KMS-11 (cell line): ENCODE results near the gene KCNF1.

Experiments
- H2AFZ ChIP-seq: fragments of 200-600 bp; sonication (generic); 2 replicates; pipeline ENCODE4 v1.6.1; 2016; ENCODE audit warnings: antibody characterized with exemption, mixed run types, low read depth
- H3K27ac ChIP-seq: fragments of 200-600 bp; sonication (generic); 2 replicates; pipeline ENCODE4 v1.6.1; 2016; ENCODE audit warnings: mild to moderate bottlenecking, mixed run types
- H3K27me3 ChIP-seq: fragments of 200-600 bp; sonication (generic); 2 replicates; pipeline ENCODE4 v1.6.1; 2017; ENCODE audit warnings: mild to moderate bottlenecking, low read depth, mixed run types, moderate library complexity; ENCODE audit not compliant: insufficient read depth
- H3K36me3 ChIP-seq: fragments of 200-600 bp; sonication (generic); 2 replicates; pipeline ENCODE4 v1.6.1; 2017; ENCODE audit warnings: mild to moderate bottlenecking, mixed run types; ENCODE audit not compliant: insufficient read depth
- H3K4me1 ChIP-seq: fragments of 200-600 bp; sonication (generic); 2 replicates; pipeline ENCODE4 v1.6.1; 2016; ENCODE audit warnings: mild to moderate bottlenecking, low read depth, mixed run types; ENCODE audit not compliant: poor library complexity, severe bottlenecking
- H3K4me2 ChIP-seq: fragments of 200-600 bp; sonication (generic); 2 replicates; pipeline ENCODE4 v1.7.0; 2016; ENCODE audit warnings: mild to moderate bottlenecking, mixed run types
- H3K4me3 ChIP-seq: fragments of 200-600 bp; sonication (generic); IDR thresholded peaks from 2 replicates; pipeline ENCODE4 v1.6.1; 2017; ENCODE audit warnings: low read depth, low read length, mixed read lengths; ENCODE audit not compliant: insufficient read depth
- H3K79me2 ChIP-seq: fragments of 200-600 bp; sonication (generic); 2 replicates; pipeline ENCODE4 v1.6.1; 2016; ENCODE audit warnings: low read depth, mixed run types; ENCODE audit not compliant: insufficient read depth
- H3K9ac ChIP-seq: fragments of 200-600 bp; sonication (generic); 2 replicates; pipeline ENCODE4 v1.6.1; 2016; ENCODE audit warnings: mild to moderate bottlenecking, mixed run types
- H4K20me1 ChIP-seq: fragments of 200-600 bp; sonication (generic); 2 replicates; pipeline ENCODE4 v1.6.1; 2016; ENCODE audit warnings: mild to moderate bottlenecking, mixed run types; ENCODE audit not compliant: insufficient read depth
- TF ChIP-seq, protein P1 (sequence below): fragments of 200-600 bp; sonication (generic); conservative IDR thresholded peaks from 2 replicates; pipeline ENCODE4 v1.6.1; 2017; ENCODE audit warnings: low read depth, mild to moderate bottlenecking, antibody characterized with exemption, low read length, moderate library complexity, mixed read lengths

KCNF1 gene

DNA sequence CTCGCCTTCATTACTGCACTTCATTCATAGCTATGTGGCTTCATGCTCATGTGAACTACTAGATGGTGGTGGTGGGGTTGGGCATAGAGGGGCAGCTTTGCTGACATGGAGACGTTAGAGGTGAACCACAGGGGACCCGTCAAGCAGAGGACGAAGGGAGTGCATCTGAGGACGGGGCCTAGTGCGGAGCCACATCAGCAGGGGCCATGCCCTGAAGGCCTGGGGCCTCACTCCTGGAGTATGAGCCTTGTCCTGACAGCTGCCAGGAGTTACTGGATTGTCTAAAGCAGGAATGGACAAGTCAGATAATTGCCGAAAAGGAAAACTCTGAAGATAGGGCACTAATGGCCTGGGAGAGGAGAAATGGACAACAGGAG is 36.4 kb downstream of the KCNF1 start:
- no peaks in the 10 kb centered on the region for H4K20me1 ChIP-seq
- H2AFZ ChIP-seq = no peak overlapping the region
- H3K9ac ChIP-seq = no peak overlapping the region
- no peaks in the 10 kb centered on the region for H3K27me3 ChIP-seq
- H3K79me2 ChIP-seq = no peaks in the 10 kb centered on the region
- no peak overlapping the region for H3K4me3 ChIP-seq
- no peaks in the 10 kb centered on the region for H3K36me3 ChIP-seq
- TF ChIP-seq, protein P1, sequence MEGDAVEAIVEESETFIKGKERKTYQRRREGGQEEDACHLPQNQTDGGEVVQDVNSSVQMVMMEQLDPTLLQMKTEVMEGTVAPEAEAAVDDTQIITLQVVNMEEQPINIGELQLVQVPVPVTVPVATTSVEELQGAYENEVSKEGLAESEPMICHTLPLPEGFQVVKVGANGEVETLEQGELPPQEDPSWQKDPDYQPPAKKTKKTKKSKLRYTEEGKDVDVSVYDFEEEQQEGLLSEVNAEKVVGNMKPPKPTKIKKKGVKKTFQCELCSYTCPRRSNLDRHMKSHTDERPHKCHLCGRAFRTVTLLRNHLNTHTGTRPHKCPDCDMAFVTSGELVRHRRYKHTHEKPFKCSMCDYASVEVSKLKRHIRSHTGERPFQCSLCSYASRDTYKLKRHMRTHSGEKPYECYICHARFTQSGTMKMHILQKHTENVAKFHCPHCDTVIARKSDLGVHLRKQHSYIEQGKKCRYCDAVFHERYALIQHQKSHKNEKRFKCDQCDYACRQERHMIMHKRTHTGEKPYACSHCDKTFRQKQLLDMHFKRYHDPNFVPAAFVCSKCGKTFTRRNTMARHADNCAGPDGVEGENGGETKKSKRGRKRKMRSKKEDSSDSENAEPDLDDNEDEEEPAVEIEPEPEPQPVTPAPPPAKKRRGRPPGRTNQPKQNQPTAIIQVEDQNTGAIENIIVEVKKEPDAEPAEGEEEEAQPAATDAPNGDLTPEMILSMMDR = no peak
- no peak overlapping the region for H3K4me2 ChIP-seq
- no peak overlapping the region for H3K27ac ChIP-seq
- H3K4me1 ChIP-seq = no peaks in the 10 kb centered on the region

DNA sequence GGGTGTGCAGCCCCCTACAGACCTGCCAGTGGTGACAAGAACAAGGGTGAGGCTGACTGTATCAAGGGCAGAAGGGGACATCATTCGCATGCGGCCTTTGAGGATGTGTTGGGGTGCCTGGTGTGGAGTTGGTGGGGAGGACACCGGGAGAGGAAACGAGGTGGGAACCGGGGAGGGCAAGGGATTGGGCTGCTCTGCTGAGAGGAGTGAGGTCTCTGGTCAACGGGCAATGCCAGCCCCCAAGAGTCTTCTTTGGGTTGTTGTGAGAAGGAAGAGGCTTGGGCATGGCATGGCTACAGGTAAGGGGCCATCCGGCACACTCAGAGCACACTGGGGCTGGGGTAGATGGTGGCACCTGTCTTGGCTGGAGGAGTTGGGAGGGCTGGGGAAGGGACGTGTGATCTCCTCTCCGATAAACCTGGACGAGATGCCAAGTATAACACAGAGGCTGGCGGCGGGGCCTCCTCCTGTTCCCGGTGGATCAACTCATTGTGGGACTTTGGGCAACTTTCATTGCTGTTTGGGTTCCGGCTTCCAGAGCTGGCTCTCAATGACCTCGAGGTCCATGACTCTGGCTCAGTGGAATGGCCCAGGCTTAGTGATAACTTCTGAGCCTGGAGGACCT is 37.0 kb downstream of the KCNF1 start:
- Histone ChIP-seq H3K4me2 (no peak overlapping the region), H3K9ac (no peak overlapping the region), H3K27ac (no peak overlapping the region), H4K20me1 (no peaks in the 10 kb centered on the region), H3K4me3 (no peak overlapping the region), H3K36me3 (no peaks in the 10 kb centered on the region), H3K27me3 (no peaks in the 10 kb centered on the region), H2AFZ (no peak overlapping the region), H3K4me1 (no peaks in the 10 kb centered on the region), H3K79me2 (no peaks in the 10 kb centered on the region)
- TF ChIP-seq, protein P1 = no peak

DNA sequence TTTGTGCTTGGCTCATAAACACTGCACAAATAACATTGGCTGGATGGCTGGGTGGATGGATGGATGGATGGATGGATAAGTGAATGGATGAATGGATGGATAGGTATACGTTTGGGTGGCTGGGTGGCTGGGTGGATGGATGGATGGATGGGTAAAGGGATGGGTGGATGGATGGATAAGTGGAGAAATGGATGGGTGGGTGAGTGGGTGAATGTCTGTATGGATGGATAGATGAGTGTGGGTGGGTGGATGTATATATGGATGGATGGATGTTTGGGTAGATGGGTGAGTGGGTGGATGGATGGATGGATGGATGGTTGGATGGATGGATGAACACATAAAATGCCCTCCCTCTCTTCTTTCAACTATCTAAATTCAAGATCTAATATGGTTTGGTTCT is 38.1 kb downstream of the KCNF1 start:
- no peaks in the 10 kb centered on the region for H3K36me3 ChIP-seq

DNA sequence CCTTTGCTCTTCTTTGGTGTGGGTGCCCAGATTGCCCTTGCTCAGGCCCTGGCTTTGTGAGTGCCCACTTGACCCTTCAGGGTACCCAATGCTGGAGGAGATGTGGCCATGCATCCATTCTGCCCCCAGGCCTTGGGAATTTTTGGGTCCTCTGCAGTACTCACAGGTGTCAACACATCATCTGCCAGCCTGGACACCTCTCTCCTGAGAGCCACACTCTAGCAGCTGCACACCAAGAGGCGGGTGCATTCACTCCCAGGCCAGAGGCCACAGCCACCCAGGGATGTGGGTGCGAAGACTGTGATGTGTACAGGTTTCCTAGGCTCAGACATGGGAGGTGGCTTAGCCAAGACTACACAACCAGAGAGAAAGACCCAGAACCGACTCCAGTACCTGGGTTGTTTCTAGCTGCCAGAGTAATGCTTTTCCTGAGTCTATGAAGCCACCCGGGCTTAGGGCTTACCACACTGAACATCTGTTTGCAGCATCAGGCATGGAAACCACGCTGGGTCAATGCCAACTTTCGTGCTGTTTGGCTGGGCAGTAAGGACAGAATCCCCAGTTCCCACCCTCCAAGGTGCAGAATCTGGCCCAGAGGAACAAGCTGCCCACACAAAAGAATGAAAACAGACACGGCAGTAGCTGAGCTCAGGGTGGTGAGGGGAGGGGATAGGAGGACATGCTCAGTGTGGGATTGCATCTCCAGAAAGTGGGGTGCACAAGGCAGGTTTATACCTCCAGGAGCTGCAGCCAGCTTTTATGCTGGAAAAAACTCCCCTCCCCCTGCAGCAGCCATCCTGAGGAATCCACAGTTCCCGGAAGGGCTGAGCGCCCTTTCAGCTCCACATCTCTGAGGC is 40.1 kb downstream of the KCNF1 start:
- H3K36me3 ChIP-seq = no peaks in the 10 kb centered on the region
- H3K4me2 ChIP-seq = no peak overlapping the region

More for the DNA sequence above, 38.1 kb downstream of the KCNF1 start:
- H3K4me1 ChIP-seq = no peaks in the 10 kb centered on the region
- no peaks in the 10 kb centered on the region for H3K27me3 ChIP-seq
- TF ChIP-seq, protein P1 = no peak
- H3K27ac ChIP-seq = no peak overlapping the region
- no peak overlapping the region for H2AFZ ChIP-seq
- no peaks in the 10 kb centered on the region for H3K79me2 ChIP-seq
- no peaks in the 10 kb centered on the region for H4K20me1 ChIP-seq
- H3K4me2 ChIP-seq = no peak overlapping the region
- H3K4me3 ChIP-seq = no peak overlapping the region
- H3K9ac ChIP-seq = no peak overlapping the region

More for the DNA sequence above, 40.1 kb downstream of the KCNF1 start:
- Histone ChIP-seq H3K4me3 (no peak overlapping the region), H3K79me2 (no peaks in the 10 kb centered on the region), H3K9ac (no peak overlapping the region), H3K27me3 (no peaks in the 10 kb centered on the region), H3K27ac (no peak overlapping the region), H4K20me1 (no peaks in the 10 kb centered on the region), H3K4me1 (no peaks in the 10 kb centered on the region), H2AFZ (no peak overlapping the region)
- TF ChIP-seq, protein P1 = no peak
